IMR-90 (cell line): ENCODE data around the gene SLC66A3. TPM values are rescaled to one million over a fixed set of nuclear protein-coding genes. Genes with fewer than 3 reads are reported as not detected.

Source experiments
- ATAC-seq: fragments of 200-7000 bp; cut with Tn5 transposase; 2 replicates; pipeline ENCODE4 v1.9.1; 2020; ENCODE audit warnings: low read depth, mild to moderate bottlenecking, moderate library complexity
- BruUV-seq: library from RNA; stranded (reverse); fragments of 400-500 nt; replicated peaks from 2 replicates; lab custom pipeline; 2021; lab: Mats Ljungman, UMichigan
- CTCF ChIA-PET: fragments of 300-600 bp; formaldehyde crosslinking; extraction: SDS; loops from one replicate; lab custom pipeline; 2021; ENCODE audit warnings: antibody characterized with exemption; lab: Yijun Ruan, JAX
- POLR2A ChIA-PET: fragments of 300-600 bp; sonication (Branson Sonifier 250); formaldehyde crosslinking; loops from one replicate; lab custom pipeline; 2022; ENCODE audit warnings: antibody characterized with exemption; ENCODE audit not compliant: unreplicated experiment; lab: Charles Lee
- DNase-seq: peaks from one replicate; pipeline ENCODE4 v3.0.0; 2013
- H2AFZ ChIP-seq: replicated peaks from 2 replicates; pipeline ENCODE3; 2013; ENCODE audit warnings: low read length, mild to moderate bottlenecking; ENCODE audit not compliant: poor library complexity
- H2AK5ac ChIP-seq: 2 replicates; pipeline ENCODE4 v1.6.1; 2013; ENCODE audit warnings: low read depth, low read length, inconsistent platforms
- H2AK9ac ChIP-seq: replicated peaks from 2 replicates; pipeline ENCODE3; 2013; ENCODE audit warnings: mild to moderate bottlenecking, low read depth, low read length, moderate library complexity; ENCODE audit not compliant: poor library complexity
- H2BK120ac ChIP-seq: 2 replicates; pipeline ENCODE4 v1.6.1; 2013; ENCODE audit warnings: low read depth, low read length, inconsistent platforms
- H2BK15ac ChIP-seq: 3 replicates; pipeline ENCODE4 v1.6.1; 2013; ENCODE audit warnings: low read depth, low read length, inconsistent platforms
- H2BK20ac ChIP-seq: 2 replicates; pipeline ENCODE4 v1.6.1; 2013; ENCODE audit warnings: low read depth, mild to moderate bottlenecking, inconsistent platforms, low read length, moderate library complexity
- H2BK5ac ChIP-seq: 2 replicates; pipeline ENCODE4 v1.6.1; 2013; ENCODE audit warnings: mild to moderate bottlenecking, low read depth, low read length, inconsistent platforms; ENCODE audit not compliant: poor library complexity, severe bottlenecking
- H3K14ac ChIP-seq: replicated peaks from 2 replicates; pipeline ENCODE4 v1.6.1; 2013; ENCODE audit warnings: low read depth, low read length, inconsistent platforms
- H3K18ac ChIP-seq: 2 replicates; pipeline ENCODE4 v1.6.1; 2013; ENCODE audit warnings: low read depth, low read length, control low read depth
- H3K23ac ChIP-seq: 2 replicates; pipeline ENCODE4 v1.6.1; 2013; ENCODE audit warnings: low read depth, low read length, inconsistent platforms
- H3K27ac ChIP-seq: 2 replicates; pipeline ENCODE4 v1.5.1; 2013; ENCODE audit warnings: mild to moderate bottlenecking, control low read depth, low read length; ENCODE audit not compliant: insufficient read depth
- H3K27me3 ChIP-seq: 2 replicates; pipeline ENCODE4 v1.6.1; 2013; ENCODE audit warnings: low read length; ENCODE audit not compliant: control insufficient read depth, insufficient read depth
- H3K36me3 ChIP-seq: 2 replicates; pipeline ENCODE4 v1.6.1; 2013; ENCODE audit warnings: low read length, mixed read lengths; ENCODE audit not compliant: control insufficient read depth, insufficient read depth
- H3K4ac ChIP-seq: 2 replicates; pipeline ENCODE4 v1.6.1; 2013; ENCODE audit warnings: low read depth, low read length, inconsistent platforms
- H3K4me1 ChIP-seq: 2 replicates; pipeline ENCODE4 v1.6.1; 2013; ENCODE audit warnings: low read length, mixed read lengths; ENCODE audit not compliant: control insufficient read depth, insufficient read depth
- H3K4me2 ChIP-seq: 2 replicates; pipeline ENCODE4 v1.6.1; 2013; ENCODE audit warnings: low read depth, mild to moderate bottlenecking, control low read depth, low read length, moderate library complexity
- H3K4me3 ChIP-seq: 2 replicates; pipeline ENCODE4 v1.5.1; 2013; ENCODE audit warnings: low read depth, mild to moderate bottlenecking, control low read depth, low read length, moderate library complexity; ENCODE audit not compliant: insufficient read depth
- H3K56ac ChIP-seq: 2 replicates; pipeline ENCODE4 v1.6.1; 2013; ENCODE audit warnings: low read length, inconsistent platforms; ENCODE audit not compliant: insufficient read depth; ENCODE audit errors: extremely low read depth
- H3K79me1 ChIP-seq, 2 experiments: 2 replicates each; pipeline ENCODE4 v1.6.1; 2013; ENCODE audit warnings: low read length in 2 of 2, inconsistent platforms in 1 of 2, low read depth in 1 of 2
- H3K9ac ChIP-seq: 2 replicates; pipeline ENCODE4 v1.6.1; 2013; ENCODE audit warnings: low read depth, low read length, control low read depth
- H3K9me1 ChIP-seq: 2 replicates; pipeline ENCODE4 v1.6.1; 2013; ENCODE audit warnings: low read length, inconsistent platforms; ENCODE audit not compliant: insufficient read depth
- H3K9me3 ChIP-seq: 2 replicates; pipeline ENCODE4 v1.6.1; 2013; ENCODE audit warnings: low read length; ENCODE audit not compliant: control insufficient read depth, insufficient read depth
- H4K20me1 ChIP-seq: 2 replicates; pipeline ENCODE4 v1.6.1; 2013; ENCODE audit warnings: low read length, inconsistent platforms; ENCODE audit not compliant: insufficient read depth
- H4K5ac ChIP-seq: 2 replicates; pipeline ENCODE4 v1.6.1; 2013; ENCODE audit warnings: mild to moderate bottlenecking, low read depth, low read length, control low read depth
- H4K8ac ChIP-seq, 2 experiments: 2 replicates each; pipeline ENCODE4 v1.6.1; 2013; ENCODE audit warnings: low read depth in 2 of 2, low read length in 2 of 2, control low read depth in 1 of 2, inconsistent platforms in 1 of 2
- H4K91ac ChIP-seq: 2 replicates; pipeline ENCODE4 v1.6.1; 2013; ENCODE audit warnings: low read depth, low read length, inconsistent platforms; ENCODE audit not compliant: insufficient read depth
- MAZ ChIP-seq: IDR thresholded peaks from 2 replicates; pipeline ENCODE4 v1.6.1; 2012; ENCODE audit warnings: low read depth, mild to moderate bottlenecking, low read length, improper control_type of control experiment, moderate library complexity, borderline replicate concordance
- MXI1 ChIP-seq: IDR thresholded peaks from 2 replicates; pipeline ENCODE4 v1.6.1; 2012; ENCODE audit warnings: low read depth, mild to moderate bottlenecking, low read length, moderate library complexity, borderline replicate concordance
- RAD21 ChIP-seq: IDR thresholded peaks from 2 replicates; pipeline ENCODE4 v1.6.1; 2012; ENCODE audit warnings: low read length, improper control_type of control experiment
- RCOR1 ChIP-seq: IDR thresholded peaks from 2 replicates; pipeline ENCODE4 v1.6.1; 2012; ENCODE audit warnings: mild to moderate bottlenecking, low read length, improper control_type of control experiment; ENCODE audit not compliant: insufficient replicate concordance
- RFX5 ChIP-seq: IDR thresholded peaks from 2 replicates; pipeline ENCODE4 v1.8.0; 2012; ENCODE audit warnings: low read depth, mild to moderate bottlenecking, low read length, moderate library complexity
- WGBS, 2 experiments: methylation state at CpG; one replicate each; pipeline versions ENCODE4 v1.1.5 to v1.1.7; 2013; ENCODE audit warnings: missing lambda C conversion rate in 2 of 2; ENCODE audit not compliant: insufficient read length in 1 of 2; ENCODE audit errors: extremely low coverage in 2 of 2; 5-methylcytosine and 5-hydroxymethylcytosine counted together
- dilution Hi-C: fragments of 300-500 bp; cut with HindIII; formaldehyde crosslinking; loops from one replicate; pipeline ENCODE4 v1.14.3; 2018; ENCODE audit warnings: low sequenced_read_pairs; ENCODE audit not compliant: unreplicated experiment
- in situ Hi-C: fragments of 300-500 bp; cut with MboI; formaldehyde crosslinking; loops from 3 replicates; pipeline ENCODE4 v1.14.3; 2019; ENCODE audit warnings: low sequenced_read_pairs, inconsistent platforms, mixed read lengths
- intact Hi-C: fragments of 100-400 bp; cut with micrococcal nuclease; formaldehyde crosslinking; loops from 2 replicates; pipeline ENCODE4 v1.10.0; 2022
- polyA plus RNA-seq, 3 experiments: library from polyadenylated mRNA; depleted of rRNA; stranded (reverse); fragments of >200 nt; gene quantifications; 2 replicates each; pipeline ENCODE4 v1.2.3, GENCODE V29; 2012; ENCODE audit warnings: low replicate concordance in 1 of 3
- total RNA-seq: library from RNA; depleted of rRNA; stranded (reverse); fragments of >200 nt; gene quantifications from 2 replicates; pipeline ENCODE4 v1.2.3, GENCODE V29; 2012
- TF ChIP-seq, protein P1 (sequence below): fragments of 150-350 bp; IDR thresholded peaks from 2 replicates; pipeline ENCODE4 v1.6.1; 2017; ENCODE audit warnings: mild to moderate bottlenecking, antibody characterized with exemption, low read length, low read depth
- TF ChIP-seq, protein P2 (sequence below): conservative IDR thresholded peaks from 2 replicates; pipeline ENCODE4 v1.5.1; 2012; ENCODE audit warnings: mild to moderate bottlenecking, low read depth, low read length, improper control_type of control experiment

SLC66A3 gene
- total and polyA plus RNA-seq, 2 of the 4 experiments (the other 2 are of a cell fraction), result 18.1 to 25.2 TPM

DNA sequence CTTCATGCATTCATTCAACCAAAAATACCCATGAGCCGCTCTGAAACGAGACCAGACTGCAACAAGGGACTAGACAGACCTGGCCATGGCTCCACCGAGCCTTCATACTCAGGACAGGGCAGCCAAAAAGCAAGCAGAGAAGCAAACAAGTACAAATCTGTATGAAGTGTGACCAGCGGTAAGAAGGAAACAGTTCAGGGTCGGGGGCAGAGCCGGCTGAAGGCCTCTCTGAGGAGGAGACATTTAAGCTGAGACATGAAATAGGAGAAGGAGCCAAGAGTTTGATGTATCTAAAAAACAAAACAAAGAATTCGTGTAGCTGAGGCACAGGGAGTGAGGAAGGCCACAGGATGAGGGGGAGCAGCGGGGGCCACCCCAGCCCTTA lies 21.3 kb upstream of the SLC66A3 start:
- Histone ChIP-seq H4K20me1 (no peaks in the 10 kb centered on the region), H4K91ac (no peak overlapping the region), H3K9me1 (no peaks in the 10 kb centered on the region), H3K27me3 (no peaks in the 10 kb centered on the region; the same call in 1 of the 2 replicates), H3K36me3 (no peaks in the 10 kb centered on the region), H3K56ac (no peak overlapping the region), H3K79me1 (no peaks in the 10 kb centered on the region), H3K18ac (no peak overlapping the region), H2AK5ac (no peak overlapping the region), H3K4ac (no peak overlapping the region), H3K4me3 (no peak overlapping the region), H2BK120ac (no peak overlapping the region), H2BK5ac (no peak overlapping the region), H3K14ac (no peak overlapping the region), H2BK20ac (no peak overlapping the region), H4K8ac (0 out of 4 replicates have a peak overlapping the region, but pooled peaks of 1 of the 2 experiments have one; percentile 14), H2BK15ac (no peak overlapping the region), H3K9ac (no peak overlapping the region), H3K27ac (no peak overlapping the region), H2AK9ac (no peak overlapping the region), H3K23ac (no peak overlapping the region), H2AFZ (peak overlapping the region; percentile 93), H3K9me3 (no peaks in the 10 kb centered on the region), H3K4me2 (peak overlapping the region; percentile 88; the same call in 1 of the 2 replicates), H3K4me1 (peaks cover 8% of the 10 kb centered on the region; the same call in 1 of the 2 replicates), H4K5ac (no peak overlapping the region)
- BruUV-seq, result no TSS peak
- TF ChIP-seq RCOR1 (no peak), MXI1 (no peak), RFX5 (no peak), RAD21 (no peak), MAZ (no peak)
- TF ChIP-seq, protein P1, sequence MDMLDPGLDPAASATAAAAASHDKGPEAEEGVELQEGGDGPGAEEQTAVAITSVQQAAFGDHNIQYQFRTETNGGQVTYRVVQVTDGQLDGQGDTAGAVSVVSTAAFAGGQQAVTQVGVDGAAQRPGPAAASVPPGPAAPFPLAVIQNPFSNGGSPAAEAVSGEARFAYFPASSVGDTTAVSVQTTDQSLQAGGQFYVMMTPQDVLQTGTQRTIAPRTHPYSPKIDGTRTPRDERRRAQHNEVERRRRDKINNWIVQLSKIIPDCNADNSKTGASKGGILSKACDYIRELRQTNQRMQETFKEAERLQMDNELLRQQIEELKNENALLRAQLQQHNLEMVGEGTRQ, result no peak
- TF ChIP-seq, protein P2, sequence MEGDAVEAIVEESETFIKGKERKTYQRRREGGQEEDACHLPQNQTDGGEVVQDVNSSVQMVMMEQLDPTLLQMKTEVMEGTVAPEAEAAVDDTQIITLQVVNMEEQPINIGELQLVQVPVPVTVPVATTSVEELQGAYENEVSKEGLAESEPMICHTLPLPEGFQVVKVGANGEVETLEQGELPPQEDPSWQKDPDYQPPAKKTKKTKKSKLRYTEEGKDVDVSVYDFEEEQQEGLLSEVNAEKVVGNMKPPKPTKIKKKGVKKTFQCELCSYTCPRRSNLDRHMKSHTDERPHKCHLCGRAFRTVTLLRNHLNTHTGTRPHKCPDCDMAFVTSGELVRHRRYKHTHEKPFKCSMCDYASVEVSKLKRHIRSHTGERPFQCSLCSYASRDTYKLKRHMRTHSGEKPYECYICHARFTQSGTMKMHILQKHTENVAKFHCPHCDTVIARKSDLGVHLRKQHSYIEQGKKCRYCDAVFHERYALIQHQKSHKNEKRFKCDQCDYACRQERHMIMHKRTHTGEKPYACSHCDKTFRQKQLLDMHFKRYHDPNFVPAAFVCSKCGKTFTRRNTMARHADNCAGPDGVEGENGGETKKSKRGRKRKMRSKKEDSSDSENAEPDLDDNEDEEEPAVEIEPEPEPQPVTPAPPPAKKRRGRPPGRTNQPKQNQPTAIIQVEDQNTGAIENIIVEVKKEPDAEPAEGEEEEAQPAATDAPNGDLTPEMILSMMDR, result no peak
- ChIA-PET CTCF (interaction anchor here (2.0 to 2.7 kb wide), 5 partner anchors 10 to 450 kb away, joined by 8 to 14 read pairs (median 13); no protein-coding TSS in a partner anchor), POLR2A (no interaction called here)
- 44% methylated on average over 3 of the region's 8 CpGs; no CpG with 5 or more reads in 1 of the 2 experiments for WGBS, 2 experiments
- in situ Hi-C loops (loop anchor here (5.0 to 25.0 kb wide), 2 partner anchors 308 to 628 kb away; no protein-coding TSS in a partner anchor), intact Hi-C loops (loop anchor here (2.0 to 10.0 kb wide), 3 partner anchors 171 to 643 kb away; no protein-coding TSS in a partner anchor), dilution Hi-C loops (no loop called here)
- peak; percentile 2; the same call in 1 of the 2 replicates for ATAC-seq
- no peak for DNase-seq
